IgD-negative memory B cell (primary cell): ENCODE results near the gene SNX25. TPM values are rescaled to one million over a fixed set of nuclear protein-coding genes. Genes with fewer than 3 reads are reported as not detected.

Experiments
- H3K27ac Mint-ChIP-seq, 3 donors: one replicate each; pipeline ENCODE4 v1.8.0; 2020 to 2022; ENCODE audit warnings: mild to moderate bottlenecking in 3 of 3, mixed read lengths in 3 of 3, moderate library complexity in 1 of 3
- H3K27me3 Mint-ChIP-seq: one replicate; pipeline ENCODE4 v1.8.0; 2021; ENCODE audit warnings: mixed read lengths
- H3K36me3 Mint-ChIP-seq: one replicate; pipeline ENCODE4 v1.8.0; 2020; ENCODE audit warnings: mild to moderate bottlenecking, mixed read lengths
- H3K4me1 Mint-ChIP-seq, 3 donors: one replicate each; pipeline ENCODE4 v1.8.0; 2020 to 2022; ENCODE audit warnings: mixed read lengths in 3 of 3, mild to moderate bottlenecking in 1 of 3
- H3K4me3 Mint-ChIP-seq, 4 donors: one replicate each; pipeline ENCODE4 v1.8.0; 2020 to 2022; ENCODE audit warnings: mild to moderate bottlenecking in 4 of 4, mixed read lengths in 4 of 4, moderate library complexity in 3 of 4
- H3K9me3 Mint-ChIP-seq, 3 donors: one replicate each; pipeline ENCODE4 v1.8.0; 2020 to 2021; ENCODE audit warnings: mixed read lengths in 3 of 3, mild to moderate bottlenecking in 1 of 3
- polyA plus RNA-seq: library from polyadenylated mRNA; unstranded; fragments of 300-500 nt; fragmentation: Illumina TruSeq; gene quantifications from one replicate; pipeline ENCODE4 v1.2.3, GENCODE V29; 2021

Gene SNX25
- 24.4 TPM for polyA plus RNA-seq

GRCh38 chr4:185209031-185209851 lies at the start of gene SNX25:
Gene SNX25 (plus strand): TSS chr4:185209598. CDS start chr4:185209827, 229 bp downstream.
- H3K36me3 Mint-ChIP-seq: no peaks in the 10 kb centered on the region
- H3K9me3 Mint-ChIP-seq: no peaks in the 10 kb centered on the region
- peaks cover 37 to 57% (median 52%) of the 10 kb centered on the region in 3 donors for H3K4me1 Mint-ChIP-seq
- peak within 1 kb of the TSS; percentile 86 to 98 (median 96) for H3K27ac Mint-ChIP-seq
- peak within 1 kb of the TSS; percentile 95 to 99 (median 97) for H3K4me3 Mint-ChIP-seq
- no peaks in the 10 kb centered on the region for H3K27me3 Mint-ChIP-seq

- Mint-ChIP-seq H3K27ac (peak overlapping the region in 1 of 3 donors; percentile 24), H3K4me3 (no peak overlapping the region), H3K27me3 (no peaks in the 10 kb centered on the region), H3K4me1 (peaks cover 6 to 11% (median 10%) of the 10 kb centered on the region in 3 donors), H3K9me3 (no peaks in the 10 kb centered on the region), H3K36me3 (peaks cover 2% of the 10 kb centered on the region)
These were observed 43.8 kb upstream of the SNX25 start for GRCh38 chr4:185165605-185166063.

GRCh38 chr4:185167234-185167633 lies 42.2 kb upstream of the SNX25 start:
- Mint-ChIP-seq H3K27me3 (no peaks in the 10 kb centered on the region), H3K4me1 (peaks cover 14 to 19% (median 15%) of the 10 kb centered on the region in 3 donors), H3K27ac (no peak overlapping the region), H3K4me3 (no peak overlapping the region), H3K36me3 (peaks cover 2% of the 10 kb centered on the region), H3K9me3 (no peaks in the 10 kb centered on the region)

GRCh38 chr4:185171373-185172071 lies 37.9 kb upstream of the SNX25 start:
- Mint-ChIP-seq H3K4me3 (no peak overlapping the region), H3K36me3 (peaks cover 5% of the 10 kb centered on the region), H3K27me3 (no peaks in the 10 kb centered on the region), H3K27ac (peak overlapping the region in 1 of 3 donors; percentile 18), H3K9me3 (no peaks in the 10 kb centered on the region), H3K4me1 (peaks cover 6 to 12% (median 11%) of the 10 kb centered on the region in 3 donors)

- peaks cover under 1 to 5% (median 2%) of the 10 kb centered on the region in 3 donors for H3K4me1 Mint-ChIP-seq
- no peaks in the 10 kb centered on the region for H3K27me3 Mint-ChIP-seq
- H3K36me3 Mint-ChIP-seq: peaks cover 1% of the 10 kb centered on the region
- H3K4me3 Mint-ChIP-seq: no peak overlapping the region
- H3K27ac Mint-ChIP-seq: no peak overlapping the region
- no peaks in the 10 kb centered on the region for H3K9me3 Mint-ChIP-seq
These were observed 29.9 kb upstream of the SNX25 start for GRCh38 chr4:185179488-185179887.

- Mint-ChIP-seq H3K36me3 (no peaks in the 10 kb centered on the region), H3K27ac (peak overlapping the region in 1 of 3 donors; percentile 54), H3K4me3 (no peak overlapping the region), H3K27me3 (no peaks in the 10 kb centered on the region), H3K9me3 (no peaks in the 10 kb centered on the region), H3K4me1 (peaks cover 2 to 16% (median 7%) of the 10 kb centered on the region in 3 donors)
These were observed 27.2 kb upstream of the SNX25 start for GRCh38 chr4:185182239-185182638.

- Mint-ChIP-seq H3K4me1 (peaks cover 7 to 22% (median 9%) of the 10 kb centered on the region in 3 donors), H3K9me3 (no peaks in the 10 kb centered on the region), H3K27me3 (no peaks in the 10 kb centered on the region), H3K4me3 (no peak overlapping the region), H3K36me3 (peaks cover 3% of the 10 kb centered on the region), H3K27ac (no peak overlapping the region)
These were observed 25.6 kb upstream of the SNX25 start for GRCh38 chr4:185183622-185184281.

GRCh38 chr4:185186769-185187168 lies 22.6 kb upstream of the SNX25 start:
- peaks cover 15 to 33% (median 23%) of the 10 kb centered on the region in 3 donors for H3K4me1 Mint-ChIP-seq

GRCh38 chr4:185189606-185190305 lies 19.6 kb upstream of the SNX25 start:
- Mint-ChIP-seq H3K36me3 (peaks cover 8% of the 10 kb centered on the region), H3K27me3 (no peaks in the 10 kb centered on the region), H3K4me1 (peaks cover 20 to 39% (median 28%) of the 10 kb centered on the region in 3 donors), H3K9me3 (no peaks in the 10 kb centered on the region), H3K4me3 (no peak overlapping the region), H3K27ac (peak overlapping the region in 1 of 3 donors; percentile 77)

More at GRCh38 chr4:185186769-185187168, 22.6 kb upstream of the SNX25 start:
- Mint-ChIP-seq H3K9me3 (no peaks in the 10 kb centered on the region), H3K4me3 (no peak overlapping the region), H3K27me3 (no peaks in the 10 kb centered on the region), H3K36me3 (peaks cover 7% of the 10 kb centered on the region), H3K27ac (no peak overlapping the region)

- no peaks in the 10 kb centered on the region for H3K27me3 Mint-ChIP-seq
- H3K36me3 Mint-ChIP-seq: peaks cover 8% of the 10 kb centered on the region
- peaks cover 23 to 35% (median 31%) of the 10 kb centered on the region in 3 donors for H3K4me1 Mint-ChIP-seq
- peak overlapping the region in 2 of 4 donors; percentile 44 to 63 for H3K4me3 Mint-ChIP-seq
- no peaks in the 10 kb centered on the region for H3K9me3 Mint-ChIP-seq
- H3K27ac Mint-ChIP-seq: peak overlapping the region in 2 of 3 donors; percentile 25 to 77
These were observed 19.0 kb upstream of the SNX25 start for GRCh38 chr4:185190306-185190856.

GRCh38 chr4:185192059-185192458 lies 17.3 kb upstream of the SNX25 start:
- H3K4me3 Mint-ChIP-seq: peak overlapping the region in 2 of 4 donors; percentile 20 to 46

GRCh38 chr4:185194924-185195888 lies 14.2 kb upstream of the SNX25 start:
- Mint-ChIP-seq H3K36me3 (peaks cover 4% of the 10 kb centered on the region), H3K27ac (no peak overlapping the region), H3K9me3 (no peaks in the 10 kb centered on the region), H3K27me3 (no peaks in the 10 kb centered on the region), H3K4me3 (no peak overlapping the region), H3K4me1 (peaks cover 18 to 30% (median 20%) of the 10 kb centered on the region in 3 donors)

More at GRCh38 chr4:185192059-185192458, 17.3 kb upstream of the SNX25 start:
- Mint-ChIP-seq H3K27me3 (no peaks in the 10 kb centered on the region), H3K4me1 (peaks cover 24 to 31% (median 30%) of the 10 kb centered on the region in 3 donors), H3K36me3 (peaks cover 8% of the 10 kb centered on the region), H3K9me3 (no peaks in the 10 kb centered on the region), H3K27ac (peak overlapping the region in 1 of 3 donors; percentile 81)

- peaks cover 1% of the 10 kb centered on the region for H3K36me3 Mint-ChIP-seq
- no peak overlapping the region for H3K4me3 Mint-ChIP-seq
- H3K4me1 Mint-ChIP-seq: peaks cover 14 to 26% (median 16%) of the 10 kb centered on the region in 3 donors
- no peaks in the 10 kb centered on the region for H3K9me3 Mint-ChIP-seq
- H3K27ac Mint-ChIP-seq: peak overlapping the region in 1 of 3 donors; percentile 7
- no peaks in the 10 kb centered on the region for H3K27me3 Mint-ChIP-seq
These were observed 13.0 kb upstream of the SNX25 start for GRCh38 chr4:185196437-185196836.
